Liver (tissue), 9 donors: ENCODE data around the gene SNAPC2. TPM values are rescaled to one million over a fixed set of nuclear protein-coding genes. Genes with fewer than 3 reads are reported as not detected.
"Not testable (repeated sequence)": the region's sequence is repeated elsewhere in the genome, so short reads cannot be mapped to it uniquely, and the experiment has no call there.

Experiments used
- DNase-seq: peaks from one replicate; pipeline ENCODE4 v3.0.0-alpha.2; 2017; ENCODE audit warnings: low spot score
- H3K27ac ChIP-seq, 2 donors: one replicate each; pipeline ENCODE4 v1.7.0; 2013; ENCODE audit warnings: inconsistent platforms in 2 of 2, low read length in 2 of 2, control low read depth in 1 of 2, low read depth in 1 of 2, mild to moderate bottlenecking in 1 of 2
- H3K27me3 ChIP-seq, 4 donors: one replicate each; pipeline versions ENCODE4 v1.6.1 to v1.7.0; 2013; ENCODE audit warnings: low read length in 3 of 4, inconsistent platforms in 1 of 4, mild to moderate bottlenecking in 1 of 4, moderate library complexity in 1 of 4; ENCODE audit not compliant: control insufficient read depth in 4 of 4, insufficient read depth in 4 of 4
- H3K36me3 ChIP-seq, 4 donors: one replicate each; pipeline versions ENCODE4 v1.6.1 to v1.7.0; 2013; ENCODE audit warnings: low read length in 3 of 4, mild to moderate bottlenecking in 3 of 4, low read depth in 1 of 4, moderate library complexity in 1 of 4; ENCODE audit not compliant: control insufficient read depth in 4 of 4, insufficient read depth in 3 of 4
- H3K4me1 ChIP-seq, 4 donors: one replicate each; pipeline versions ENCODE4 v1.6.1 to v1.7.0; 2013; ENCODE audit warnings: low read length in 3 of 4, mild to moderate bottlenecking in 3 of 4, moderate library complexity in 1 of 4; ENCODE audit not compliant: control insufficient read depth in 4 of 4, insufficient read depth in 4 of 4
- H3K4me3 ChIP-seq, 3 donors: one replicate each; pipeline versions ENCODE4 v1.6.1 to v1.7.0; 2013; ENCODE audit warnings: low read length in 3 of 3, control low read depth in 1 of 3, low read depth in 1 of 3, mild to moderate bottlenecking in 1 of 3
- H3K9ac ChIP-seq, 2 donors: one replicate each; pipeline ENCODE4 v1.7.0; 2013; ENCODE audit warnings: low read length in 2 of 2, mild to moderate bottlenecking in 2 of 2, moderate library complexity in 2 of 2, control low read depth in 1 of 2, low read depth in 1 of 2
- H3K9me3 ChIP-seq, 4 donors: one replicate each; pipeline versions ENCODE4 v1.6.1 to v1.7.0; 2013; ENCODE audit warnings: low read length in 3 of 4; ENCODE audit not compliant: control insufficient read depth in 4 of 4
- ATF3 ChIP-seq: IDR thresholded peaks from 2 replicates; pipeline ENCODE4 v1.6.1; 2016; ENCODE audit warnings: antibody characterized with exemption
- CTCF ChIP-seq: fragments of 150-350 bp; IDR thresholded peaks from 2 replicates; pipeline ENCODE4 v1.5.1; 2017; ENCODE audit warnings: improper control_type of control experiment, low read depth, low read length; ENCODE audit not compliant: missing input control
- EGR1 ChIP-seq, 2 donors: IDR thresholded peaks; 2 replicates each; pipeline ENCODE4 v1.6.1; 2016 to 2018; ENCODE audit warnings: antibody characterized with exemption in 2 of 2, low read depth in 2 of 2
- FOXA1 ChIP-seq: IDR thresholded peaks from 2 replicates; pipeline ENCODE4 v1.6.1; 2016; ENCODE audit warnings: antibody characterized with exemption
- FOXA2 ChIP-seq: IDR thresholded peaks from 2 replicates; pipeline ENCODE4 v1.6.1; 2016; ENCODE audit warnings: antibody characterized with exemption
- GABPA ChIP-seq, 2 donors: IDR thresholded peaks in 1 of 2; conservative IDR thresholded peaks in 1 of 2; 2 replicates each; pipeline ENCODE4 v1.6.1; 2016; ENCODE audit warnings: antibody characterized with exemption in 2 of 2, mild to moderate bottlenecking in 1 of 2, moderate library complexity in 1 of 2
- HNF4A ChIP-seq, 2 donors: conservative IDR thresholded peaks; 2 replicates each; pipeline ENCODE4 v1.6.1; 2016; ENCODE audit warnings: antibody characterized with exemption in 2 of 2, mild to moderate bottlenecking in 2 of 2
- HNF4G ChIP-seq: IDR thresholded peaks from 2 replicates; pipeline ENCODE4 v1.6.1; 2016; ENCODE audit warnings: antibody characterized with exemption
- JUND ChIP-seq, 2 donors: IDR thresholded peaks; 2 replicates each; pipeline ENCODE4 v1.6.1; 2016; ENCODE audit warnings: antibody characterized with exemption in 2 of 2
- MAX ChIP-seq: IDR thresholded peaks from 2 replicates; pipeline ENCODE4 v1.6.1; 2016; ENCODE audit warnings: antibody characterized with exemption
- NR2F2 ChIP-seq: IDR thresholded peaks from 2 replicates; pipeline ENCODE4 v1.6.1; 2016; ENCODE audit warnings: antibody characterized with exemption
- RAD21 ChIP-seq, 2 donors: IDR thresholded peaks; 2 replicates each; pipeline ENCODE4 v1.6.1; 2016; ENCODE audit warnings: antibody characterized with exemption in 2 of 2, mild to moderate bottlenecking in 2 of 2
- REST ChIP-seq: IDR thresholded peaks from 2 replicates; pipeline ENCODE4 v1.6.1; 2016; ENCODE audit warnings: antibody characterized with exemption, mild to moderate bottlenecking
- RXRA ChIP-seq, 2 donors: IDR thresholded peaks; 2 replicates each; pipeline ENCODE4 v1.6.1; 2017 to 2018; ENCODE audit warnings: antibody characterized with exemption in 2 of 2, mild to moderate bottlenecking in 1 of 2
- SP1 ChIP-seq: IDR thresholded peaks from 2 replicates; pipeline ENCODE4 v1.6.1; 2018; ENCODE audit warnings: antibody characterized with exemption, mild to moderate bottlenecking
- TAF1 ChIP-seq: conservative IDR thresholded peaks from 2 replicates; pipeline ENCODE4 v1.6.1; 2016; ENCODE audit warnings: antibody characterized with exemption, mild to moderate bottlenecking
- YY1 ChIP-seq: IDR thresholded peaks from 2 replicates; pipeline ENCODE4 v1.6.1; 2016; ENCODE audit warnings: antibody characterized with exemption, mild to moderate bottlenecking
- ZBTB33 ChIP-seq: IDR thresholded peaks from 2 replicates; pipeline ENCODE4 v1.6.1; 2016; ENCODE audit warnings: antibody characterized with exemption
- WGBS: extraction: QIAGEN DNeasy Blood & Tissue Kit; methylation state at CpG from one replicate; pipeline ENCODE4 v1.1.7; 2013; 5-methylcytosine and 5-hydroxymethylcytosine counted together
- polyA plus RNA-seq, 2 donors: library from polyadenylated mRNA; stranded (reverse) in 1 of 2; unstranded in 1 of 2; fragments of 200-250 nt in 1 of 2; fragments of >200 nt in 1 of 2; fragmentation: Nextera tagmentation in 1 of 2; extraction: Ambion mirVana in 1 of 2; gene quantifications; one replicate each; pipeline versions ENCODE4 v1.2.1 to v1.2.3, GENCODE V29; 2013 to 2015
- total RNA-seq, 2 donors: library from RNA; depleted of rRNA; stranded (reverse); fragments of >200 nt; gene quantifications; one replicate each; pipeline ENCODE4 v1.2.3, GENCODE V29; 2014
- donor health status: healthy.
- donor health status: healthy.
- donor health status: healthy.
- donor health status: healthy.
- donor health status: healthy.

Gene SNAPC2
- total and polyA plus RNA-seq, 4 donors = 2.8 to 7.1 (median 3.3) TPM

GRCh38 chr19:7893362-7894101 lies 26.6 kb upstream of the SNAPC2 start:
- H3K4me1 ChIP-seq = peaks cover 6 to 19% (median 9%) of the 10 kb centered on the region in 4 donors
- H3K27ac ChIP-seq, H3K9me3 ChIP-seq, H3K4me3 ChIP-seq, H3K9ac ChIP-seq, H3K36me3 ChIP-seq, H3K27me3 ChIP-seq, DNase-seq: not testable (repeated sequence)
- 89% methylated on average over 18 of the region's 18 CpGs for WGBS

- Histone ChIP-seq H3K36me3 (no peaks in the 10 kb centered on the region), H3K9ac (no peak overlapping the region), H3K27me3 (no peaks in the 10 kb centered on the region), H3K4me3 (no peak overlapping the region), H3K9me3 (no peaks in the 10 kb centered on the region), H3K27ac (no peak overlapping the region), H3K4me1 (peaks cover 5 to 15% (median 7%) of the 10 kb centered on the region in 4 donors)
- WGBS = 80% methylated on average over 18 of the region's 18 CpGs
- TF ChIP-seq RXRA (IDR thresholded peaks at IDR 0.05) (no peak), RAD21 (IDR thresholded peaks at IDR 0.05) (no peak), ZBTB33 (no peak), SP1 (no peak), JUND (IDR thresholded peaks at IDR 0.05) (no peak), YY1 (no peak), FOXA1 (no peak), GABPA (IDR thresholded peaks at IDR 0.05 in 1 of 2, conservative IDR thresholded peaks at IDR 0.05 in 1 of 2) (no peak), ATF3 (no peak), CTCF (no peak), FOXA2 (no peak), HNF4G (no peak), NR2F2 (no peak), REST (no peak), HNF4A (conservative IDR thresholded peaks at IDR 0.05) (no peak), EGR1 (IDR thresholded peaks at IDR 0.05; ENCODE audit: low read depth in 2 of 2) (no peak), TAF1 (no peak), MAX (no peak)
- no peak for DNase-seq
These were observed 25.4 kb upstream of the SNAPC2 start for GRCh38 chr19:7894612-7895309.
